ENCODE results near the gene NOL3.
A peak's percentile ranks its signal among the peaks of the same experiment; 100 is the strongest.

Gene NOL3

GRCh38 chr16:67166598-67167168 is 3.7 kb upstream of the NOL3 start:
- H3K27me3 Mint-ChIP-seq (ENCODE audit: low read depth), result peaks cover 92% of the 10 kb centered on the region
- TF ChIP-seq CTCF (IDR thresholded peaks at IDR 0.05; ENCODE audit: unreplicated experiment in 3 of 3), result no peak
- no peaks in the 10 kb centered on the region for H3K9me3 Mint-ChIP-seq
- H3K4me1 Mint-ChIP-seq, result peaks cover 35% of the 10 kb centered on the region
- no peak overlapping the region for H3K4me3 Mint-ChIP-seq
- H3K36me3 Mint-ChIP-seq (ENCODE audit: low read depth), result no peaks in the 10 kb centered on the region
- no peak overlapping the region for H3K27ac Mint-ChIP-seq

GRCh38 chr16:67167588-67167987 is 2.8 kb upstream of the NOL3 start:
- H3K9me3 Mint-ChIP-seq, result no peaks in the 10 kb centered on the region
- H3K27me3 Mint-ChIP-seq (ENCODE audit: low read depth), result peaks cover 92% of the 10 kb centered on the region
- no peak overlapping the region for H3K4me3 Mint-ChIP-seq
- no peak overlapping the region for H3K27ac Mint-ChIP-seq
- TF ChIP-seq CTCF (IDR thresholded peaks at IDR 0.05; ENCODE audit: unreplicated experiment in 3 of 3), result no peak
- H3K36me3 Mint-ChIP-seq (ENCODE audit: low read depth), result no peaks in the 10 kb centered on the region
- peaks cover 31% of the 10 kb centered on the region for H3K4me1 Mint-ChIP-seq

- H3K4me3 Mint-ChIP-seq, result peak overlapping the region; percentile 61 to 85 (median 82)
- H3K9me3 Mint-ChIP-seq, result no peaks in the 10 kb centered on the region
- H3K27me3 Mint-ChIP-seq (ENCODE audit: low read depth), result peaks cover 92% of the 10 kb centered on the region
- H3K4me1 Mint-ChIP-seq, result peaks cover 41% of the 10 kb centered on the region
- no peak overlapping the region for H3K27ac Mint-ChIP-seq
- H3K36me3 Mint-ChIP-seq (ENCODE audit: low read depth), result no peaks in the 10 kb centered on the region
- no peak for TF ChIP-seq CTCF (IDR thresholded peaks at IDR 0.05; ENCODE audit: unreplicated experiment in 3 of 3)
These were observed 1.3 kb upstream of the NOL3 start for GRCh38 chr16:67169011-67169451.

- Mint-ChIP-seq H3K27me3 (ENCODE audit: low read depth) (peaks cover 90% of the 10 kb centered on the region), H3K9me3 (no peaks in the 10 kb centered on the region), H3K4me3 (peak overlapping the region; percentile 79 to 85 (median 82)), H3K27ac (peak overlapping the region; percentile 56 to 69 (median 61)), H3K4me1 (peaks cover 42% of the 10 kb centered on the region), H3K36me3 (ENCODE audit: low read depth) (no peaks in the 10 kb centered on the region)
- TF ChIP-seq CTCF (IDR thresholded peaks at IDR 0.05; ENCODE audit: unreplicated experiment in 3 of 3), result peak; percentile 56 to 72 (median 61)
These were observed 633 bp upstream of the NOL3 start for GRCh38 chr16:67169642-67170167.

- no peak for TF ChIP-seq CTCF (IDR thresholded peaks at IDR 0.05; ENCODE audit: unreplicated experiment in 3 of 3)
- H3K9me3 Mint-ChIP-seq, result no peaks in the 10 kb centered on the region
- peaks cover 50% of the 10 kb centered on the region for H3K4me1 Mint-ChIP-seq
- peaks cover 87% of the 10 kb centered on the region for H3K27me3 Mint-ChIP-seq (ENCODE audit: low read depth)
- peaks cover 5% of the 10 kb centered on the region for H3K36me3 Mint-ChIP-seq (ENCODE audit: low read depth)
- peak overlapping the region; percentile 79 to 85 (median 82) for H3K4me3 Mint-ChIP-seq
- peak overlapping the region; percentile 13 to 36 (median 21) for H3K27ac Mint-ChIP-seq
These were observed 761 bp downstream of the NOL3 start for GRCh38 chr16:67170949-67171649.
